Measurements from ENCODE around the gene ZNF407.
"Not testable (repeated sequence)": the region's sequence is repeated elsewhere in the genome, so short reads cannot be mapped to it uniquely, and the experiment has no call there.

The ZNF407 gene

GRCh38 chr18:74597662-74598349 lies at the start of gene ZNF407:
Gene ZNF407, plus strand, starts transcription at chr18:74597870. Its CDS starts 33,150 bp downstream, at chr18:74631020.
- DNase-seq = peak; percentile 85

DNA sequence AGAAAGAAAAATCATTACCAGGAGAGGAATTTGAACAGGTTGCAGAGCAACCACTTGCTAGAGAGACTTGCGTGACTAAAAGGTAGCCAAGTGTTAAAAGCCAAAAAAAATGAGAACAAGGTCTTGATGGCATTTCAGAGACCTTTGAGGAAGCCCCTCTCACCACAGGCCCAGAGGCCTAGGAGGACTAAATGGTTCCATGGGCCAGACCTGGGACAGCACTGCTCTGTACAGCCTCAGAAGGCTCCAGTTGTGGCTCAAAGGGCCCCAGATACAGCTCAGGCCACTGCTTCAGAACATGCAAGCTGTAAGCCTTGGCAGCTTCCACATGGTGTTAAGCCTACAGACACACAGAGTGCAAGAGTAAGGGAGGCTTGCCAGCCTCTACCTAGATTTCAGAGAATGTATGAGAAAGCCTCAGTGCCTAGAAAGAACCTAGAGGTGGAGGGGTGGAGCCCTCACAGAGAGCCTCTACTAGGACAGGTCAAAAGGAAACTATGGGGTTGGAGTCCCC lies 48.0 kb upstream of the ZNF407 start:
- no peak for DNase-seq

DNA sequence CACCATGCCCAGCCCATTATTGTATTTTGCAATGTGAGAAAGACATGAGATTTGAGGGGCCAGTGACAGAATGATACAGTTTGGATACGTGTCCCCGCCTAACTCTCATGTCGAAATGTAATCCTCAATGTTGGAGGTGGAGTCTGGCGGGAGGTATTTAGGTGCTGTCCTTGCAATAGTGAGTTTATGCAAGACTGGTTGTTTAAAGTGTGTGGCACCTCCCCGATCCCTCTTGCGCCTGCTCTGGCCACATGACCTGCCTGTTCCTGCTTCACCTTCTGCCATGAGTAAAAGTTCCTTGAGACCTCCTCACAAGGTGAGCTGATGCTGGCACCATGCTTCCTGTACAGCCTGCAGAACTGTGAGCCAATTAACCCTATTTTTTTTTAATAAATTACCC lies 46.8 kb upstream of the ZNF407 start:
- no peak for DNase-seq

GRCh38 chr18:74551452-74551851 lies 46.2 kb upstream of the ZNF407 start:
- DNase-seq = no peak

DNA sequence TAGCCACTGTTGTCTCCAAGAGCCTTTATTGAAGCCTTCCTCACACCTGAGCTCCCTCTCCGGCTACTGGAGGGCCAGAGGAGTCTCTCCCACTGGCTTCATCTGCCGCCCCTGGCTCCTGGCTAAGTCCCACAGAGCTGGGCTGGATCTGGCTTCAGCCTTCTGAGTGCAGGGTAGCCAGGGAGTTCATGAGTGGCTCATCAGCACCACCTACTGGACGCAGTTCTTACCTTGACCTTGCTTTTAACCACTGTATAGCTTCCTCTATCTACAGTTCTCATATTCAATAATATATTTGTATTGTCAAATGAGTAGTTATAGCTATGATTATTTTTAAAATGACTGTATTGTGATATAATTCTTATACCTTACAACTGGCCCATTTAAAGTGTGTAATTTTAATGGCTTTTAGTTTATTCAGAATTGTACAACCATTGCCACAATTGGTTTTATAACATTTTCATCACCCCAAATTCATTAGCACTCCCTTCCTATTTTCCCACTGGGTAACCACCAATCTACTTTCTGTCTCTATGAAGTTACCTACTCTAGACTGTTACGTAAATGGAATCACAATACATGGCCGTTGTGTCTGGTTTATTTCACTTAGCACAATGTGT lies 45.6 kb upstream of the ZNF407 start:
- DNase-seq = peak; percentile 71

DNA sequence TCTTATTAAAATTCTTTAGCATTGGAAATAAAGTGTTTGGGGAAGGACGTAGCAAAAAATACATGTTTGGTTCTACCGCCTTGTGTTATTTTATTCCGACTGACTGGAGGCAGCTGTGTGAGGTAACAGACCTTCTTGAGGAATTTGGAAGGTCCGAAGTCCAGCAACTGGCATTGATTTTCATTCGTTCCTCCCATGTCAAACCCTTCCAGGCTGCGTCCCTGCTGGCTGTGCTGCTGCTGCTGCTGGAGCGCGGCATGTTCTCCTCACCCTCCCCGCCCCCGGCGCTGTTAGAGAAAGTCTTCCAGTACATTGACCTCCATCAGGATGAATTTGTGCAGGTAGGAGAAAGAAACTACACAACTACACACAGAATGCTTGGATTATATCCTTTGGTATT lies 41.5 kb upstream of the ZNF407 start:
- no peak for DNase-seq

DNA sequence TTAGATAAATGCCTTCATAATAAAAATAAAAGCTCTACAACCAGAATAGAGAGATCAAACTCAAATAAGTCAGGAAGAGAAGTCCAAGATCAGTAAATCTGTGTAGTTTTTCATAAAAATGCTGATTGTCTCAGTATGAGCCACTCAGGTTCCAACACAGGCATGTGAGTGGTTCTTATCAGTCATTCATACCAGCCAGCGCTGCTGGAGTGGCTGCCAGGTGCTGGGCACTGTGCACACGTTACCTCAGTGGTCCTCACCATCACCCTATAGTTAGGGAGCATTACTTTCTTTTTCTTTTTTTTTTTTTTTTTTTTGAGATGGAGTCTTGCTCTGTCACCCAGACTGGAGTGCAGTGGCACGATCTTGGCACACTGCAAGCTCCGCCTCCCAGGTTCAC lies 39.6 kb upstream of the ZNF407 start:
- no peak for DNase-seq

DNA sequence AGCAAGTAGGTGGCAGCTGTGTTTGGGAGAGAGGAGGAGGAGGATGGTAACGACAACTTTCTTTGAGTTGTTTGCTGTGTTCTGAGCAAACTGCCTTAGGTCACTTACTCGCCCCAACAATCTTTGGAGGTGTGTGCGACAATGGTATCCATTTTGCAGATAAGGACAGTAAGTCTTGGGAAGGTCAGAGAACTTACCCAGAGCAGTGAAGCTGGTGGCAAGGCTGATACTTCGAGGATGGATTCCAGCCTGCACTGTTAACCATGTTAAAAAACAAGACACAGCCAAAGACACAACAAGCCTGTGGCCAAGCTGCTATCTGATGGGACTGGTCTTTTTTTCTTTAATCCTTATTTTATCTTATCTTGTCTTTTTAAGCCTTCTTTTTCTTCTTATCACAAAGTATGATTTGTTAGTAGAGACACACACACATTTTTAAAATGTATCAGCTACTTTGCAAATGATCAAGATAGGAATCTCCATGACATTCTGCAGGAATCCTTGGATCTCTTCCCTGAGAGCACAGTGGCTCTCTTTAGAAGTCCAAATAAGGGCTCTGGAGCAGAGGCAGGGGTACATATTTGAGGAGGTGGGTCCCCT lies 35.4 kb upstream of the ZNF407 start:
- no peak for DNase-seq

DNA sequence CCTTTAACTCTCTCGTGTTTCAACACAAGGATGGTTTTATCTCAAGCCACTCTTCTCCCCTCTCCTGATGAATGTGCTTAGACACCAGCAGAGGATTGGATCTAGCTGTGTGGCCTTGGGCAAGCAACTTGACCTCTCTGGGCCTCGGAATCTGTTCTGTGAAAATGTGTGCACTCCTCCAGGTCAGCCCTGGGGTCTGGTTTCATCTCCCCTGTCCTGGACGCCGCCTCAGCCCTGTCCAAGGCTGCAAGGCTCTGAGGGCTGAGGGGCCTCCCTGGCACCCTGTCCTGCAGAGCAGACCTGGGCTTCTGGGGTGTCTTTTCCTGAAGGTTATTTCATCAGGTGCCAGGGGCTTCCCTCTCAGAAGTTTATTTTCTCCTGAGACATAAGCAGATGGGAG lies 34.9 kb upstream of the ZNF407 start:
- no peak for DNase-seq

DNA sequence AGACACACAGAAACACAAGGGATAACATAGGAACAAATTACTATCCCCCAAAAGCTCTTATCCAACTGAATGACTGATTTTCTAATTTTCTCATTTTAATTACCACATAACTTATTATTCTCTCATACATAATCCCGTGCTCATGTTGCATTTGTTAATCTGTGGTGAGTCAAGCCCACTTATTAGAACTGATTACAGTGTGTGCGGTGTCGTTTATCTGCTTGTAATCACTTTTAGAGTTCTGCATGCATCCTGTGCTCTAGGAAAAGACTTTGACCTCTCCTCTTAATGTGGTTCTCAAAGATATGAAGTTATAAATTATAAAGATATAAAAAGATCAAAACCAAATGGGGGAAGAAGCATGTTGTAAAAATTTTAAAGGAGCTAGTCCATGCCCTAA lies 33.7 kb upstream of the ZNF407 start:
- DNase-seq = no peak

GRCh38 chr18:74565164-74565563 lies 32.5 kb upstream of the ZNF407 start:
- DNase-seq = not testable (repeated sequence)

DNA sequence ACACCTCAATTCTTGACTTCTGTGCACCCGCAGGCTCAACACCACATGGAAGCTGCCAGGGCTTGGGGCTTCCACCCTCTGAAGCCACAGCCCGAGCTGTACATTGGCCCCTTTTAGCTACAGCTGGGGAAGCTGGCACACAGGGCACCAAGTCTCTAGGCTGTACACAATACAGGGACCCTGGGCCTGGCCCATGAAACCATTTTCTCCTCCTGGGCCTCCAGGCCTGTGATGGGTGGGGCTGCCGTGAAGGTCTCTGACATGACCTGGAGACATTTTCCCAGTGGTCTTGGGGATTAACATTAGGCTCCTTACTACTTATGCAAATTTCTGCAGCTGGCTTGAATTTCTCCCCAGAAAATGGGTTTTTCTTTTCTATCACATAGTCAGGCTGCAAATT lies 31.7 kb upstream of the ZNF407 start:
- DNase-seq = not testable (repeated sequence)

DNA sequence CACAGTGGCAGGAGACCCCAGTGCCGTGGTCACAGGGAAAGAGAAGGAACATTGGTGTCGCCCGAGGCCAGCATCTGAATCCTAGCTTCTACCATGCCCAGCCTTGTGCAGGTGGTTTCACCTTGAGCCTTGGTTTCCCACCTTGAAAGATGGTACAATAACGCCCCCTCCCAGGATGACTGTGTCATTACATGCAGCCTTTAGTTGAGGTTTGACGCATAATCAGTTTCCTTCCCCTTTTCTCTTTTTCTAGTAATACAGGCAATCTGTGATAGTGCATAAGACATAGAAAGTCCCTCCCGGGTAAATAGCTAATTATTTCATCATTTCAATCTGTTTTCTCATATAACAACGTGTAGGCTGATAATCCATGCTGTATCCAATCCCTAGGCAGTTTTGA lies 29.8 kb upstream of the ZNF407 start:
- DNase-seq = no peak

DNA sequence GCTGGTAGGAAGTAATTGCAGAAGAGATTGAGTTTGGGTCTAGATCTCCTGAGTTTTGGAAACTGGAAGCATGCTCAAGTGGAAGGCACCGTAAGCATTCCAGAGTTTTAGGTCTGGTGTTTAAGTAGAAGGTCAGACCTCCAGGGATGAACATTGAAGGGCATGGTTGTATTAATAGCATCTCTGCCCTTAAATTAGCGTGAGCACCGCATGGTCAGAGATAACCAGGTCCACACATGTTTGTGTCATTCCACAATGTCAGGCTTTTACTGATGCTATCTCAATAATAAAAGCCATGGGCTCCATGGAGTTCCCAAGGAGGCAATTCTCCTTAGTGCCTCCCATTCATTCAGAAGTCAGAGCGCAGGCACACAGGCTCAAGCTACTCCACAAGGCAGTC lies 28.3 kb upstream of the ZNF407 start:
- no peak for DNase-seq

- no peak for DNase-seq
These were observed 27.4 kb upstream of the ZNF407 start for GRCh38 chr18:74570266-74570665.

GRCh38 chr18:74571895-74572680 lies 25.6 kb upstream of the ZNF407 start:
- no peak for DNase-seq

DNA sequence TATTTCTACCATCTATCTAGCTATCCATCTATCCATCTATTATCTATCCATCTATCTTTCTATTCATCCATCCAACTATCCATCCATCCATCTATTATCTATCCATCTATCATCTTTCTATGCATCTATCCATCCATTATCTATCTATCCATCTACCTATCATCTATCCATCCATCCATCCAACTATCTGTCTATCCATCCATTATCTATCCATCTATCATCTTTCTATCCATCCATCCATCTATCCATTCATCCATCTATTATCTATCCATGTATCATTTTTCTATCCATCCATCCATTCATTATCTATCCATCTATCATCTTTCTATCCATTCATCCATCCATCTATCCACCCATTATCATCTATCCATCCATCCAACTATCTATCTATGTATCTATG lies 24.6 kb upstream of the ZNF407 start:
- DNase-seq = no peak

- no peak for DNase-seq
These were observed 22.8 kb upstream of the ZNF407 start for GRCh38 chr18:74574916-74575315.

GRCh38 chr18:74577019-74577418 lies 20.7 kb upstream of the ZNF407 start:
- DNase-seq = no peak

GRCh38 chr18:74579496-74580065 lies 18.1 kb upstream of the ZNF407 start:
- DNase-seq = no peak

GRCh38 chr18:74582642-74583041 lies 15.0 kb upstream of the ZNF407 start:
- no peak for DNase-seq

DNA sequence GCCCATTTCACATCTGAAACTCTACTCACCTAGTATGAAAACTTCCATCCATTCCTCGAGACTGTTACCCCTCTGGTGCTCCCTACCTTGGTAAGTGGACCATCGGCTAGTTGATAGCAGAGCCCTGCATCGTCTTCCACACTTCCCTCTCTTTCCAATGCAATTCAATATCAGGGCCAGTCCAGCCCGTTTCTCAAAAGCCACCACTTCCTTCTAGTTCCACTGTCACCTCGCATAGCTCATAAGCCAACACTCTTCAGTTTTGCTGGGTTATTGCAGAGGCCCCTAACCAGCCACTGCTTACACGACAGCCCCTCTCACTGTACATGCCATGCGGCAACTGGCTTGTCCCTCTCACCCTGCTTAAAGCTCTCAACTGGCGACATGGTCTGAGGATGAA lies 10.2 kb upstream of the ZNF407 start:
- no peak for DNase-seq

GRCh38 chr18:74589021-74589420 lies 8.6 kb upstream of the ZNF407 start:
- DNase-seq = no peak

All from stimulated activated naive CD4-positive, alpha-beta T cell treated with Interleukin-2 at 50 U/mL for 16 hours (primary cell).